Fibroblast of lung (primary cell): ENCODE data around the gene INSR. TPM values are rescaled to one million over a fixed set of nuclear protein-coding genes. Genes with fewer than 3 reads are reported as not detected.

Source experiments
- DNase-seq, 2 donors: peaks; one replicate each; pipeline versions ENCODE4 v3.0.0 to v3.0.0-alpha.2; 2010; ENCODE audit warnings: low read depth in 2 of 2
- H2AFZ ChIP-seq: 2 replicates; pipeline ENCODE4 v1.5.1; 2012; ENCODE audit warnings: low read length, control low read depth, inconsistent platforms
- H3K27ac ChIP-seq: 2 replicates; pipeline ENCODE4 v1.5.1; 2011; ENCODE audit warnings: low read length, control low read depth; ENCODE audit not compliant: insufficient read depth
- H3K27me3 ChIP-seq: 2 replicates; pipeline ENCODE4 v1.5.1; 2011; ENCODE audit warnings: mild to moderate bottlenecking, low read length; ENCODE audit not compliant: control insufficient read depth, insufficient read depth
- H3K36me3 ChIP-seq: 2 replicates; pipeline ENCODE4 v1.5.1; 2011; ENCODE audit warnings: low read length; ENCODE audit not compliant: control insufficient read depth, insufficient read depth
- H3K4me1 ChIP-seq: 2 replicates; pipeline ENCODE4 v1.5.1; 2011; ENCODE audit warnings: low read length; ENCODE audit not compliant: control insufficient read depth, insufficient read depth; ENCODE audit errors: extremely low read depth
- H3K4me2 ChIP-seq: 2 replicates; pipeline ENCODE4 v1.5.1; 2011; ENCODE audit warnings: low read length, control low read depth; ENCODE audit not compliant: insufficient read depth; ENCODE audit errors: extremely low read depth
- H3K4me3 ChIP-seq, 4 experiments: fragments of 200-600 bp in 1 of 4; sonication (generic) in 1 of 4; replicated peaks in 1 of 4; 2 replicates each; pipeline ENCODE4 v1.5.1; 2011 to 2016; ENCODE audit warnings: low read length in 4 of 4, low read depth in 3 of 4, mild to moderate bottlenecking in 3 of 4, control low read depth in 2 of 4, inconsistent platforms in 1 of 4, mixed read lengths in 1 of 4; ENCODE audit not compliant: insufficient read depth in 1 of 4; ENCODE audit errors: control extremely low read depth in 1 of 4
- H3K79me2 ChIP-seq: 2 replicates; pipeline ENCODE4 v1.5.1; 2012; ENCODE audit warnings: mild to moderate bottlenecking, low read length, inconsistent platforms; ENCODE audit not compliant: control insufficient read depth, insufficient read depth
- H3K9ac ChIP-seq: 2 replicates; pipeline ENCODE4 v1.5.1; 2011; ENCODE audit warnings: mild to moderate bottlenecking, low read length, control low read depth; ENCODE audit not compliant: insufficient read depth
- H3K9me3 ChIP-seq: 2 replicates; pipeline ENCODE4 v1.5.1; 2012; ENCODE audit warnings: low read depth, low read length; ENCODE audit not compliant: control insufficient read depth, insufficient read depth
- H4K20me1 ChIP-seq: 2 replicates; pipeline ENCODE4 v1.5.1; 2011; ENCODE audit warnings: low read length; ENCODE audit not compliant: control insufficient read depth, insufficient read depth; ENCODE audit errors: extremely low read depth
- CTCF ChIP-seq, 2 donors: IDR thresholded peaks in 1 of 2; conservative IDR thresholded peaks in 1 of 2; 1 replicate in 1 of 2; 2 replicates in 1 of 2; pipeline ENCODE4 v1.5.1; 2011 to 2012; ENCODE audit warnings: low read length in 2 of 2, control low read depth in 1 of 2, inconsistent platforms in 1 of 2, low read depth in 1 of 2, mild to moderate bottlenecking in 1 of 2
- EZH2 ChIP-seq: IDR thresholded peaks from 2 replicates; pipeline ENCODE4 v1.5.1; 2012; ENCODE audit warnings: low read length, control low read depth, mild to moderate bottlenecking; ENCODE audit errors: missing control alignments
- polyA plus RNA-seq, 2 donors: library from polyadenylated mRNA; depleted of rRNA in 1 of 2; stranded (reverse) in 1 of 2; unstranded in 1 of 2; fragments of >200 nt; gene quantifications; 2 replicates each; pipeline ENCODE4 v1.2.1, GENCODE V29; 2011 to 2012; ENCODE audit warnings: missing spikeins in 1 of 2
- total RNA-seq: library from RNA; depleted of rRNA; stranded (reverse); fragments of >200 nt; gene quantifications from 2 replicates; pipeline ENCODE4 v1.2.1, GENCODE V29; 2014

Gene INSR
- total and polyA plus RNA-seq, 2 donors (not counting 1 experiment from before 2014, with no cell fraction given): 3.7 to 23.9 TPM

DNA sequence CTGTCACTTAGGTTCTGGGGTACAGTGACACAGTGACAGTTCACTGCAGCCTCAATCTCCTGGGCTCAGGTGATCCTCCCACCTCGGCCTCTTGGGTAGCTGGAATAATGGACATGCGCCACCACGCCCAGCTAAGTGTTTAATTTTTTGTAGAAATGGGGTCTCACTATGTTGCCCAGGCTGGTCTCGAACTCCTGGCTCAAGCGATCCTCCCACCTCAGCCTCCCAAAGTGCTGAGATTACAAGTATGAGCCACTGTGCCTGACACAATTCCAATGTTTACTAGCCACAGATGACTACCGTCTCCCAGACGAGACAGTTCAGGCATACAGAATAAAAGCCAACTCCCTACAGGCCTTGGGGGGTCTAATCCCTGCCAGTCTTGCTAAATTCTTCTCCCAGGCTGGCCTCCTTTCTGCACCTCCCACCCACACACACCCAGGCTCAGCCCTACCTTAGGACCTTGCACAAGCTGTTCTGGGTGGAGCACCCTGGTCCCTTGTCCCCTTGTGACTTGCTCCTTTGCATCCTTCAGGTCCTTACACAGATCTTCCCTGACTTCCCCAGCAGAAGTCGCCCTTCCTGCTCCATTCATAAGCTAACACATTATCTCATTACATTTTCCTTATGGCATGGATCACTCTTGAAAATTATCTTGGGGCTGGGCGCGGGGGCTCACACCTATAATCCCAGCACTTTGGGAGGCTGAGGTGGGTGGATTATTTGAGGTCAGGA, 106.4 kb downstream of the INSR start:
- Histone ChIP-seq H3K4me2 (no peak overlapping the region), H3K9me3 (no peaks in the 10 kb centered on the region), H2AFZ (no peak overlapping the region), H3K4me1 (no peaks in the 10 kb centered on the region), H3K9ac (no peak overlapping the region), H3K27ac (no peak overlapping the region), H4K20me1 (no peaks in the 10 kb centered on the region), H3K36me3 (no peaks in the 10 kb centered on the region), H3K27me3 (no peaks in the 10 kb centered on the region), H3K4me3 (no peak overlapping the region), H3K79me2 (no peaks in the 10 kb centered on the region)
- DNase-seq: no peak
- TF ChIP-seq EZH2 (no peak), CTCF (conservative IDR thresholded peaks at IDR 0.05 in 1 of 2, IDR thresholded peaks at IDR 0.05 in 1 of 2; ENCODE audit: low read depth in 1 of 2, low read length in 2 of 2) (no peak)

- Histone ChIP-seq H3K9me3 (no peaks in the 10 kb centered on the region), H3K4me2 (no peak overlapping the region), H3K9ac (no peak overlapping the region), H2AFZ (no peak overlapping the region), H4K20me1 (no peaks in the 10 kb centered on the region), H3K36me3 (no peaks in the 10 kb centered on the region), H3K4me1 (peaks cover 2% of the 10 kb centered on the region), H3K4me3 (no peak overlapping the region), H3K27ac (no peak overlapping the region), H3K79me2 (no peaks in the 10 kb centered on the region), H3K27me3 (no peaks in the 10 kb centered on the region)
- DNase-seq: no peak
- TF ChIP-seq CTCF (conservative IDR thresholded peaks at IDR 0.05 in 1 of 2, IDR thresholded peaks at IDR 0.05 in 1 of 2; ENCODE audit: low read depth in 1 of 2, low read length in 2 of 2) (no peak), EZH2 (no peak)
Measured at GRCh38 chr19:7182489-7182888, 111.7 kb downstream of the INSR start.

- no peak overlapping the region for H3K4me3 ChIP-seq
- no peak overlapping the region for H2AFZ ChIP-seq
- H3K36me3 ChIP-seq: no peaks in the 10 kb centered on the region
- no peak for DNase-seq
- H4K20me1 ChIP-seq: no peaks in the 10 kb centered on the region
- no peak overlapping the region for H3K27ac ChIP-seq
- no peak overlapping the region for H3K9ac ChIP-seq
- H3K9me3 ChIP-seq: no peaks in the 10 kb centered on the region
- no peak overlapping the region for H3K4me2 ChIP-seq
- no peaks in the 10 kb centered on the region for H3K79me2 ChIP-seq
- TF ChIP-seq EZH2: no peak
- no peak for TF ChIP-seq CTCF (conservative IDR thresholded peaks at IDR 0.05 in 1 of 2, IDR thresholded peaks at IDR 0.05 in 1 of 2; ENCODE audit: low read depth in 1 of 2, low read length in 2 of 2)
- H3K27me3 ChIP-seq: no peaks in the 10 kb centered on the region
- H3K4me1 ChIP-seq: peaks cover 2% of the 10 kb centered on the region
Measured at GRCh38 chr19:7179917-7180306, 114.3 kb downstream of the INSR start.
